H1 (cell line): ENCODE results near the gene ASS1. TPM values are rescaled to one million over a fixed set of nuclear protein-coding genes. Genes with fewer than 3 reads are reported as not detected.

Source experiments
- CTCF ChIA-PET: fragments of 300-600 bp; sonication (Branson Sonifier 250); formaldehyde crosslinking; loops from one replicate; lab custom pipeline; 2021; ENCODE audit not compliant: partially characterized antibody; lab: Charles Lee
- POLR2A ChIA-PET: fragments of 300-600 bp; sonication (Branson Sonifier 250); formaldehyde crosslinking; loops from one replicate; lab custom pipeline; 2021; ENCODE audit warnings: inconsistent platforms; ENCODE audit not compliant: partially characterized antibody; lab: Charles Lee
- DNase-seq, 2 experiments: peaks; one replicate each; pipeline versions ENCODE4 v3.0.0 to v3.0.0-alpha.2; 2010 to 2022; ENCODE audit warnings: low spot score in 2 of 2, low read depth in 1 of 2, mixed read lengths in 1 of 2
- FAIRE-seq: peaks from 2 replicates; lab custom pipeline; 2011; peaks lifted over from hg19 to GRCh38; lab: Jason Lieb, UNC
- H2AFZ ChIP-seq: 2 replicates; pipeline ENCODE4 v1.8.1; 2012; ENCODE audit warnings: low read length, inconsistent platforms
- H2AK5ac ChIP-seq: 2 replicates; pipeline ENCODE4 v1.6.1; 2013; ENCODE audit warnings: low read depth, low read length
- H2BK120ac ChIP-seq: replicated peaks from 2 replicates; pipeline ENCODE3; 2013; ENCODE audit warnings: low read depth, low read length, inconsistent platforms
- H2BK12ac ChIP-seq: 2 replicates; pipeline ENCODE4 v1.6.1; 2013; ENCODE audit warnings: low read depth, low read length
- H2BK15ac ChIP-seq: 2 replicates; pipeline ENCODE4 v1.6.1; 2013; ENCODE audit warnings: low read length
- H2BK20ac ChIP-seq: 2 replicates; pipeline ENCODE4 v1.6.1; 2013; ENCODE audit warnings: low read length
- H2BK5ac ChIP-seq: 2 replicates; pipeline ENCODE4 v1.6.1; 2013; ENCODE audit warnings: low read depth, low read length
- H3K14ac ChIP-seq: 2 replicates; pipeline ENCODE4 v1.6.1; 2013; ENCODE audit warnings: inconsistent platforms; ENCODE audit not compliant: insufficient read length
- H3K18ac ChIP-seq: 2 replicates; pipeline ENCODE4 v1.6.1; 2013; ENCODE audit warnings: low read length; ENCODE audit errors: extremely low read depth
- H3K23ac ChIP-seq: 2 replicates; pipeline ENCODE4 v1.6.1; 2013; ENCODE audit warnings: inconsistent platforms; ENCODE audit not compliant: insufficient read length
- H3K23me2 ChIP-seq: 2 replicates; pipeline ENCODE4 v1.6.1; 2013; ENCODE audit warnings: low read depth, low read length
- H3K27ac ChIP-seq: 2 replicates; pipeline ENCODE4 v1.6.1; 2011; ENCODE audit warnings: low read depth, low read length, inconsistent platforms
- H3K27me3 ChIP-seq, 4 experiments: replicated peaks in 1 of 4; 1 replicate in 1 of 4; 2 replicates in 3 of 4; pipeline versions ENCODE4 v1.6.1 to v1.8.1; 2011 to 2013; ENCODE audit warnings: low read length in 3 of 4, mild to moderate bottlenecking in 3 of 4, inconsistent platforms in 2 of 4, mixed read lengths in 2 of 4, moderate library complexity in 1 of 4; ENCODE audit not compliant: control insufficient read depth in 3 of 4, insufficient read depth in 3 of 4; ENCODE audit errors: extremely low read depth in 1 of 4
- H3K36me3 ChIP-seq, 4 experiments: 2 replicates each; pipeline versions ENCODE4 v1.6.1 to v1.8.1; 2011 to 2013; ENCODE audit warnings: mild to moderate bottlenecking in 4 of 4, low read length in 3 of 4, moderate library complexity in 2 of 4, control low read depth in 1 of 4, inconsistent platforms in 1 of 4; ENCODE audit not compliant: insufficient read depth in 4 of 4, control insufficient read depth in 2 of 4
- H3K4ac ChIP-seq: replicated peaks from 2 replicates; pipeline ENCODE3; 2013; ENCODE audit warnings: low read length, low read depth, mixed read lengths, inconsistent platforms; ENCODE audit not compliant: insufficient read length
- H3K4me1 ChIP-seq, 4 experiments: replicated peaks in 1 of 4; 1 replicate in 1 of 4; 2 replicates in 3 of 4; pipeline versions ENCODE4 v1.6.1 to v1.8.1; 2011 to 2013; ENCODE audit warnings: low read length in 3 of 4, inconsistent platforms in 2 of 4, mixed read lengths in 1 of 4; ENCODE audit not compliant: insufficient read depth in 4 of 4, control insufficient read depth in 3 of 4
- H3K4me2 ChIP-seq, 2 experiments: 2 replicates each; pipeline versions ENCODE4 v1.6.1 to v1.8.1; 2011 to 2013; ENCODE audit warnings: low read depth in 2 of 2, low read length in 2 of 2, control low read depth in 1 of 2, inconsistent platforms in 1 of 2, mild to moderate bottlenecking in 1 of 2; ENCODE audit not compliant: insufficient read depth in 1 of 2
- H3K4me3 ChIP-seq, 4 experiments: fragments of 200-600, 300-600 bp in 1 of 4; sonication (generic), shearing (Covaris generic), sonication (Bioruptor Twin) in 1 of 4; 2 replicates each; pipeline versions ENCODE4 v1.5.1 to v1.8.1; 2011 to 2016; ENCODE audit warnings: low read length in 4 of 4, low read depth in 3 of 4, control low read depth in 2 of 4, inconsistent platforms in 2 of 4, mild to moderate bottlenecking in 2 of 4, mixed read lengths in 1 of 4, moderate library complexity in 1 of 4; ENCODE audit not compliant: insufficient read depth in 2 of 4; ENCODE audit errors: extremely low read depth in 1 of 4
- H3K56ac ChIP-seq: replicated peaks from 2 replicates; pipeline ENCODE3; 2013; ENCODE audit warnings: low read depth, mild to moderate bottlenecking, mixed read lengths, low read length, inconsistent platforms; ENCODE audit not compliant: insufficient read length
- H3K79me1 ChIP-seq: 2 replicates; pipeline ENCODE4 v1.6.1; 2013; ENCODE audit warnings: low read depth, low read length, control low read depth
- H3K79me2 ChIP-seq, 2 experiments: 2 replicates each; pipeline versions ENCODE4 v1.6.1 to v1.8.1; 2012 to 2013; ENCODE audit warnings: low read length in 2 of 2, mild to moderate bottlenecking in 2 of 2, inconsistent platforms in 1 of 2; ENCODE audit not compliant: insufficient read depth in 2 of 2, control insufficient read depth in 1 of 2
- H3K9ac ChIP-seq, 4 experiments: replicated peaks in 1 of 4; 1 replicate in 1 of 4; 2 replicates in 3 of 4; pipeline versions ENCODE4 v1.6.1 to v1.8.1; 2011 to 2013; ENCODE audit warnings: low read depth in 3 of 4, low read length in 3 of 4, control low read depth in 2 of 4, mild to moderate bottlenecking in 2 of 4, moderate library complexity in 2 of 4, inconsistent platforms in 1 of 4; ENCODE audit errors: extremely low read depth in 1 of 4
- H3K9me3 ChIP-seq, 2 experiments: 2 replicates each; pipeline versions ENCODE4 v1.6.1 to v1.8.1; 2012 to 2013; ENCODE audit warnings: mild to moderate bottlenecking in 2 of 2, moderate library complexity in 2 of 2, control low read depth in 1 of 2, inconsistent platforms in 1 of 2, low read depth in 1 of 2, low read length in 1 of 2, mixed read lengths in 1 of 2; ENCODE audit not compliant: insufficient read depth in 2 of 2
- H4K20me1 ChIP-seq, 2 experiments: replicated peaks in 1 of 2; 2 replicates each; pipeline versions ENCODE3 to v1.8.1; 2011 to 2013; ENCODE audit warnings: inconsistent platforms in 2 of 2, low read length in 2 of 2, mild to moderate bottlenecking in 1 of 2; ENCODE audit not compliant: insufficient read depth in 2 of 2, control insufficient read depth in 1 of 2
- H4K5ac ChIP-seq: 2 replicates; pipeline ENCODE4 v1.6.1; 2013; ENCODE audit warnings: low read length, low read depth, mixed read lengths, inconsistent platforms; ENCODE audit not compliant: insufficient read length
- H4K8ac ChIP-seq: 2 replicates; pipeline ENCODE4 v1.8.0; 2013; ENCODE audit warnings: mild to moderate bottlenecking, moderate library complexity, low read length, inconsistent platforms; ENCODE audit not compliant: insufficient read depth; ENCODE audit errors: extremely low read depth
- H4K91ac ChIP-seq: replicated peaks from 2 replicates; pipeline ENCODE3; 2013; ENCODE audit warnings: low read length, mixed read lengths, inconsistent platforms; ENCODE audit not compliant: insufficient read length
- ASH2L ChIP-seq: fragments of 200-600, 300-600 bp; sonication (generic); IDR thresholded peaks from one replicate; pipeline ENCODE4 v1.7.1; 2017; ENCODE audit warnings: low read length
- GABPA ChIP-seq: IDR thresholded peaks from 2 replicates; pipeline ENCODE4 v1.6.1; 2011; ENCODE audit warnings: mild to moderate bottlenecking, low read length, moderate library complexity, borderline replicate concordance; ENCODE audit not compliant: insufficient read depth
- HDAC2 ChIP-seq, 2 experiments: fragments of 300-600 bp in 1 of 2; sonication (generic) in 1 of 2; IDR thresholded peaks; 2 replicates each; pipeline ENCODE4 v1.6.1; 2011 to 2012; ENCODE audit warnings: low read depth in 2 of 2, low read length in 2 of 2, mild to moderate bottlenecking in 2 of 2, moderate library complexity in 2 of 2, borderline replicate concordance in 1 of 2, inconsistent platforms in 1 of 2
- KDM5A ChIP-seq: fragments of 200-600 bp; IDR thresholded peaks from 2 replicates; pipeline ENCODE4 v1.7.1; 2012; ENCODE audit warnings: mild to moderate bottlenecking, low read length, inconsistent platforms, mixed read lengths
- NANOG ChIP-seq: IDR thresholded peaks from 2 replicates; pipeline ENCODE4 v1.6.1; 2011; ENCODE audit warnings: low read length, low read depth, mild to moderate bottlenecking, inconsistent platforms; ENCODE audit not compliant: insufficient read depth, poor library complexity, severe bottlenecking
- SIRT6 ChIP-seq: IDR thresholded peaks from one replicate; pipeline ENCODE4 v1.7.1; 2012; ENCODE audit warnings: low read length, inconsistent platforms
- TEAD4 ChIP-seq: IDR thresholded peaks from 2 replicates; pipeline ENCODE4 v1.6.1; 2012; ENCODE audit warnings: low read depth, low read length, inconsistent platforms, mixed read lengths
- WGBS, 2 experiments: shearing (Covaris generic) in 1 of 2; methylation state at CpG; one replicate each; pipeline versions ENCODE4 v1.1.6 to v1.1.7; 2013 to 2015; ENCODE audit warnings: low lambda C conversion rate in 2 of 2, mixed read lengths in 2 of 2, inconsistent platforms in 1 of 2, low coverage in 1 of 2, missing lambda C conversion rate in 1 of 2; ENCODE audit not compliant: insufficient replicate concordance in 2 of 2, insufficient coverage in 1 of 2, insufficient read length in 1 of 2; ENCODE audit errors: extremely low coverage in 1 of 2, missing lambda C conversion rate in 1 of 2; 5-methylcytosine and 5-hydroxymethylcytosine counted together
- polyA plus RNA-seq, 7 experiments: library from polyadenylated mRNA; depleted of rRNA in 3 of 7; stranded (reverse) in 5 of 7; unstranded in 2 of 7; fragments of >200 nt in 5 of 7; fragments of 200-250 nt in 2 of 7; gene quantifications; 1 replicate in 5 of 7; 2 replicates in 1 of 7; 4 replicates in 1 of 7; pipeline versions ENCODE4 v1.2.1 to v1.2.3, GENCODE V29; 2011 to 2013; ENCODE audit warnings: missing spikeins in 2 of 7, mixed read lengths in 2 of 7
- total RNA-seq: library from RNA; stranded (reverse); fragmentation: NEBNext Ultra II Directional; extraction: Animal tissue kit (Norgen Biotek cat#: 25700); gene quantifications from 2 replicates; pipeline ENCODE4 v1.2.1, GENCODE V29; 2021

ASS1 gene
- total and polyA plus RNA-seq, 2 of the 8 experiments (the other 6 are each of a cell fraction or from before 2014, with no cell fraction given), result 108 to 296 TPM

- no peak overlapping the region for H3K4me3 ChIP-seq
- ChIA-PET POLR2A (interaction anchor here (0.7 to 1.6 kb wide), 6 partner anchors 9 to 222 kb away, joined by 3 to 8 read pairs (median 3); partner anchors contain the start of gene EXOSC2), CTCF (interaction anchor here (0.7 to 13.0 kb wide), 6 partner anchors 8 to 80 kb away, joined by 3 to 136 read pairs (median 4); no protein-coding TSS in a partner anchor)
- TF ChIP-seq GABPA, result no peak
- no peak for TF ChIP-seq SIRT6
- no peak for TF ChIP-seq HDAC2 (IDR thresholded peaks at IDR 0.05; ENCODE audit: borderline replicate concordance in 1 of 2, low read depth in 2 of 2, low read length in 2 of 2)
- no peak for TF ChIP-seq NANOG
- TF ChIP-seq KDM5A, result no peak
- no peak for TF ChIP-seq TEAD4
- no peak for TF ChIP-seq ASH2L
- H2BK15ac ChIP-seq, result no peak overlapping the region
- no peak for FAIRE-seq
- H3K4ac ChIP-seq, result no peak overlapping the region
- H2BK12ac ChIP-seq, result no peak overlapping the region
- no peaks in the 10 kb centered on the region; the same call in 1 of the 2 replicates for H3K79me1 ChIP-seq
- H3K4me1 ChIP-seq, result peaks cover 0 to 27% (median 12%) of the 10 kb centered on the region in 4 experiments; a peak in 6 of 7 replicates
- H4K5ac ChIP-seq, result no peak overlapping the region
- WGBS, 2 experiments, result 92% methylated on average over 15 of the region's 20 CpGs; no CpG with 5 or more reads in 1 of the 2 experiments
- H3K27me3 ChIP-seq, result no peaks in the 10 kb centered on the region
- no peak overlapping the region for H3K56ac ChIP-seq
- no peak overlapping the region for H2AK5ac ChIP-seq
- H3K4me2 ChIP-seq, result no peak overlapping the region
- no peak overlapping the region for H4K91ac ChIP-seq
- no peak overlapping the region for H4K8ac ChIP-seq
- no peak overlapping the region for H3K23ac ChIP-seq
- no peaks in the 10 kb centered on the region for H3K79me2 ChIP-seq
- DNase-seq, result no peak
- no peak overlapping the region for H2BK20ac ChIP-seq
- H3K23me2 ChIP-seq, result 0 out of 2 replicates have a peak, but pooled peaks cover 3% of the 10 kb centered on the region
- no peaks in the 10 kb centered on the region for H4K20me1 ChIP-seq
- no peak overlapping the region; the same call in 1 of the 2 replicates for H3K18ac ChIP-seq
- H3K36me3 ChIP-seq, result peaks cover 0 to 21% (median 0%) of the 10 kb centered on the region in 4 experiments; a peak in 2 of 8 replicates
- H2BK120ac ChIP-seq, result no peak overlapping the region
- no peak overlapping the region for H3K14ac ChIP-seq
- H2AFZ ChIP-seq, result no peak overlapping the region
- no peak overlapping the region for H2BK5ac ChIP-seq
- no peak overlapping the region for H3K27ac ChIP-seq
- no peak overlapping the region for H3K9ac ChIP-seq
- H3K9me3 ChIP-seq, result no peaks in the 10 kb centered on the region
These were observed 26.8 kb downstream of the ASS1 start for GRCh38 chr9:130471411-130472183.
